Measurements from ENCODE around the gene SARS1. TPM values are rescaled to one million over a fixed set of nuclear protein-coding genes. Genes with fewer than 3 reads are reported as not detected.

The SARS1 gene
- total RNA-seq, 4 donors from 2014 or later = 118 to 150 (median 137) TPM

Other genes starting within 250 kb of the SARS1 start
- 10 to 100 TPM; 14.1 to 47.4 (median 17.3) TPM for gene WDR47, start 171.8 kb upstream of the SARS1 start, total RNA-seq
- 10 to 100 TPM; 11.4 to 30.8 (median 25.9) TPM for gene TAF13, start 137.9 kb upstream of the SARS1 start, total RNA-seq
- gene TMEM167B, start 123.2 kb upstream of the SARS1 start, total RNA-seq = 10 to 100 TPM; 13.5 to 28.2 (median 19.5) TPM
- under 1 TPM; 0.20 to 0.90 (median 0.32) TPM for gene ELAPOR1, start 99.8 kb upstream of the SARS1 start, total RNA-seq
- 10 to 100 TPM; 14.0 to 16.7 (median 16.3) TPM for gene CELSR2, start 35.6 kb downstream of the SARS1 start, total RNA-seq
- gene PSRC1, start 69.2 kb downstream of the SARS1 start, total RNA-seq = 10 to 100 TPM; 33.0 to 62.0 (median 47.4) TPM
- not detected for gene MYBPHL, start 93.1 kb downstream of the SARS1 start, total RNA-seq
- 100 to 1,000 TPM; 145 to 199 (median 189) TPM for gene SORT1, start 184.0 kb downstream of the SARS1 start, total RNA-seq
- gene PSMA5, start 212.5 kb downstream of the SARS1 start, total RNA-seq = 10 to 100 TPM; 20.5 to 28.8 (median 24.9) TPM

Measured in tibial nerve (tissue), 4 donors.